Measurements from ENCODE around the gene ADAT3.
A peak's percentile ranks its signal among the peaks of the same experiment; 100 is the strongest.

The ADAT3 gene

DNA sequence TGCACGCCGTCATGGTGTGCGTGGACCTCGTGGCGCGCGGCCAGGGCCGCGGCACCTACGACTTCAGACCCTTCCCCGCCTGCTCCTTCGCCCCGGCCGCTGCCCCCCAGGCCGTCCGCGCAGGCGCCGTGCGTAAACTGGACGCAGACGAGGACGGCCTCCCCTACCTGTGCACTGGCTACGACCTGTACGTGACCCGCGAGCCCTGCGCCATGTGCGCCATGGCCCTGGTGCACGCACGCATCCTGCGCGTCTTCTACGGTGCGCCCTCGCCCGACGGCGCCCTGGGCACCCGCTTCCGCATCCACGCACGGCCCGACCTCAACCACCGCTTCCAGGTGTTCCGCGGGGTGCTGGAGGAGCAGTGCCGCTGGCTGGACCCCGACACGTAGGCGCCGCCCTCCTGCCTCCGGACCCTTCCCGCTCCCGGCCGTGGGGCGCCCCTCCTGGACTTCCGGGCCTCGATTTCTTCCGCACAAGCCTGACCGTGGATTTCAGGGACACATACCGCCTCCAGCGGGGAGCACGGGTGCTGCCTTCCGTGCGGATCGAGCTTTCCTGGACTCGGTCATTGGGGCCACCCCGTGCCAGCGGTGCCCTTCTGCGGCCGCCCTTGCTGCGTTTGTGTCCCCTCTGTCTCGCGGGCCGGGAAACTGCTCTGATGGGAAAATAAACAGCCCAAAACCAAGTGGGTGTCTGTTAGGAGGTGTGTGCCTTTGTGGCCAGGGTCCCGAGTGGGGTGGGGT, 7.7 kb downstream of the ADAT3 start:
- no peak for DNase-seq (ENCODE audit: low read depth in 2 of 2)

GRCh38 chr19:1913781-1914577, 8.8 kb downstream of the ADAT3 start:
- DNase-seq (ENCODE audit: low read depth in 2 of 2): no peak

- DNase-seq (ENCODE audit: low read depth in 2 of 2): no peak
These were observed 9.7 kb downstream of the ADAT3 start for GRCh38 chr19:1914826-1915341.

DNA sequence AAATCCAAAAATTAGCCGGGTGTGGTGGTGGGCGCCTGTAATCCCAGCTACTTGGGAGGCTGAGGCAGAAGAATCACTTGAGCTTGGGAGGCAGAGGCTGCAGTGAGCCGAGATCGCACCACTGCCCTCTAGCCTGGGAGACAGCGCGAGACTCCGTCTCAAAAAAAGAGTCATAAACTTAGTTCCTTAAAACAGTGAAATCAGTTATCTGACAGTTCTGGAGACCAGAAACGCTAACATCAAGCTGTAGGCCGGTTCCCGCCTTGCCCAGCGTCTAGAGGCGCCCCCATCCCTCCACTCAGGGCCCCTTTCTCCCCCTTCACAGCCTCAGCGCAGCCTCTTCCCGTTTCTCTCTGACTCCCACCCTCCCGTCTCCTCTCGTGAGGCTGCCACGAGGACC, 11.9 kb downstream of the ADAT3 start:
- DNase-seq (ENCODE audit: low read depth in 2 of 2): no peak

GRCh38 chr19:1917926-1918325, 12.7 kb downstream of the ADAT3 start:
- DNase-seq (ENCODE audit: low read depth in 2 of 2): no peak

- DNase-seq (ENCODE audit: low read depth in 2 of 2): no peak
These were observed 13.8 kb downstream of the ADAT3 start for GRCh38 chr19:1918975-1919374.

DNA sequence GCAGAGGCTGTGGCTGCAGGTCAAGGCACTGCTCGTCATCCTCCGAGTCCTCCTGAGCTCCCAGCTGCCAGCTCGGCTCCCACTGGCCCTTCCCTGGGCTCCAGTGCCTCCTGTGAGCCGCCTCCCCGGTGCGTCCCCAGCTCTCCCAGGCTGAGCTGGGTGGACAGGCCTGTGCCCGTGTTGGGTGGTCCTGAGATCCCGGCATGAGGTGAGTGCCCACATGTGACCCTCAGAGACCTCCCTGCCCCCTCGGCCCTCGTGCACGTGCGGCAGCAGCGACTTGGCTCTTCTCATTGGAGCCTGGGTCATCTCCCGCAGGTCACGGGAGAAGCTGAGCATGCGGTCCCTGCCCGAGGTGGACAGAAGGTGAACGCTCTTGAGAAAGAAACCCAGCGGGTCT, 15.4 kb downstream of the ADAT3 start:
- no peak for DNase-seq (ENCODE audit: low read depth in 2 of 2)

DNA sequence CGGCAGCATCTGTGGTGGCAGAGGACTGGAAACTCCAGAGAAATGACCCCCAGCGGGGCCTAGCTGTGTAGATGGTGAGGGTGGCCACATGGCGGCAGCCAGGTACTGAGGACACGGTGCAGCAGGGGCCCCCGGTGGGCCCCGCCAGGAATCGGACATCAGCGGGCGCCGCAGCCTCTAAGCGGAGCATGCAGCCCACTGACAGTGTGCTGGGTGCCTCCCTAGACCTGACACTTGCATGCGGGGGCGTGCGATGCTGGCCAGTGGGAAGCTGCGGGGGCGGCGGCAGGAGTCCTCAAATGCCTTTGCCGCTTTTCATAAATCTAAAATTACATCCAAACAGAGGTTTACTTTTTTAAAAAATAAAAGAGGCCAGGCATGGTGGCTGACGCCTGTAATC, 16.1 kb downstream of the ADAT3 start:
- no peak for DNase-seq (ENCODE audit: low read depth in 2 of 2)

DNA sequence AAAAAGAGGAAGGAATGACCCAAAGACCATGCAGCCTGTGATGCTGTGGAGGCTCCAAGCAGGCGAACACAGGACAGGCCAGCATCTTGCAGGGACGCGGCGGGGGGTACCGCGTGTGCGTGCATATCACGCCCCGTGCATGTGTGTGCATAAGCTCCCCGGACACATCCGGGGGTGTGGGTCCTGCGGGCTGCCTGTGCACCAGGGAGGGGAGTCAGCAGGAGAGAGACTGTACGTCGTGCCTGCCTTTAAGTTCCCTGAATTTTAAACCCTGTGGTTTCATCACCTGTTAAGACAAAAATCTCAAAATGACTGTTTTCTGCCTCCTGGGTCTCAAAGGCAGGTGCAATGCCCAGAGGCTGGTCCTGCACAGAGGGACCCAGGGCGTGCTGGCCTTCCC, 16.6 kb downstream of the ADAT3 start:
- DNase-seq (ENCODE audit: low read depth in 2 of 2): no peak

GRCh38 chr19:1922803-1923202, 17.6 kb downstream of the ADAT3 start:
- no peak for DNase-seq (ENCODE audit: low read depth in 2 of 2)

DNA sequence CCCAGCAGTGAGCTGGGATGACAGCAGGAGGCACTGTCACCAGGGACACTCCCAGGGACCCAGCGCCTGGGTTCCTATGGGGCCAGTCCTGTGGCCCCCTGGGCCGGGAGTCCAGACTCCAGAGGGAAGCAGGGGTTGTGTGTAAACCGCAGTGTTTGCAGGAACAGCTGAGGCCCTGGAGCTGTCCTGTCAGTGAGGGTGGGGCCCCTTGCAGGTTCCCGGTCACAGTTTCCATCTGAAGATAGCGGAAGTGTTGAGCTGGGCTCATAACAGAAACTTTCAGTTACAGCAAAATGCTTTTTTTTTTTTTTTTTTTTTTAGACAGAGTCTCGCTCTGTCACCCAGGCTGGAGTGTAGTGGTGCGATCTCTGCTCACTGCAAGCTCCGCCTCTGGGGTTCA, 18.1 kb downstream of the ADAT3 start:
- DNase-seq (ENCODE audit: low read depth in 2 of 2): no peak

DNA sequence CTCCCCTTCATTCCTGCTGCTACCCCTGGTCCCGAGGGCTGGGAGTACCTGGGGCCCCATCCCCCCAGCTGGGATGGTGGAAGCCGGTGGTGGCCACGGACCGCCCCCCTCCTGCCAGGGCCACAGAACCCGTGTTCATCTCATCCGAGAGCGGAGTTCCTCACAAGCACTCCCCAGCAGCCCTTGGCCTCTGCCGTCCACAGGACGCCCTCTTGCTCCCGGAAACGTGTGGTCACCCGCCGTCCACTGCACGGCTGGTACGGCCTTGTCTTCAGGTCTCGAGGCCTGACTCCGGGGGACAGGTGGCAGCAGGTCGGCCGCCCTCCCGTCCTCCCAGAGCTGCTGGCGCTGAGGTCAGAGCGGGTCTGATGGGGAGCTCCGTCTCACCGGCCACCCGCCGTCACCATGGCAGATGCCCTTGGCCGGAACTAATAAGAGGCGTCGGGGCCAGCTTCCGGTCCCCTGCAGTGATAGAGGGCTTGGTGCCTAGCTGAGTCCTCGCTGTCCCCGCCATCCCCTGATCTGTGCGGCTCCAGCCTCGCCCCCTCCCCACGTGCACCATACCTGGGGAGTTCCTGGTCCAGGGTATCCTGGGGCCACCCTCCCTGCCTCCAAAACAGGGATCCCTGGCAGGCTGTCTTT, 19.2 kb downstream of the ADAT3 start:
- DNase-seq (ENCODE audit: low read depth in 2 of 2): no peak

DNA sequence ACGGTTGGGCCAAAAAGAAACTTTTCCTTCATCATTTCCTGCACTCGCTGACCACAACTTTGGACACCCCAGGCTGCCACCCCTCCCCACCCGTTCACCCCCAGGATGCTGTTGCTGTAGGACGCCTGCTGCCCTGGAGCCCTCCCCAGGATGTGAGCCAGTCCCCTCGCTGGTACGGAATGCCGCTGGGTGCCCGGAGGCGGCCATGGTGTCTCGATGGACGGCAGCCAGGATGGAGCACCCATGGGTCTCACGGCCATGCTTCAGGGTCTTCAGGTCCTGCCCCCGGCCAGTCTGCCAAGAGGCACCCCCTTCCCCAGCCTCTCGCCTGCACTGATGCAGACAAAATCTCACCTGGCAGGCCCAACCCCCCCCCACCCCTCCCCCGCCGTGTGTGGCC, 20.3 kb downstream of the ADAT3 start:
- DNase-seq (ENCODE audit: low read depth in 2 of 2): no peak

GRCh38 chr19:1929021-1929742, 24.0 kb downstream of the ADAT3 start:
- DNase-seq (ENCODE audit: low read depth in 2 of 2): peak; percentile 77 to 88

DNA sequence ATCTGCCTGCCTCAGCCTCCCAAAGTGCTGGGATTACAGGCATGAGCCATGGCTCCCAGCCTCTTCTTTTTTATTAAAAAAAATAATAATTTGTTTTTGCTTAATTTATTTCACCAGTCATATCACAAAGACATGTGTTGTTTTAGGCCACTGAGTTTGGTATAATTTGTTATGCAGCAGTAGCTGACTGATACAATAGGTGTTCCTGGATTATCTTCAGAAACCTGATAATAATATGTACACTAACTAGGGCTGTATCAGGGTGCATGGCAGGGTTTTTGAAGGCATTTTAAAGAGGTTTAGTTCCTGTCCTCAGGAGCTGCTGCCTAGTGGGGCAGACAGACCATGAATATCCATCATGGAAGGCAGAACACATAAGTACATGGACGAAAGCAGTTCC, 26.2 kb downstream of the ADAT3 start:
- no peak for DNase-seq (ENCODE audit: low read depth in 2 of 2)

- no peak for DNase-seq (ENCODE audit: low read depth in 2 of 2)
These were observed 27.2 kb downstream of the ADAT3 start for GRCh38 chr19:1932395-1932794.

DNA sequence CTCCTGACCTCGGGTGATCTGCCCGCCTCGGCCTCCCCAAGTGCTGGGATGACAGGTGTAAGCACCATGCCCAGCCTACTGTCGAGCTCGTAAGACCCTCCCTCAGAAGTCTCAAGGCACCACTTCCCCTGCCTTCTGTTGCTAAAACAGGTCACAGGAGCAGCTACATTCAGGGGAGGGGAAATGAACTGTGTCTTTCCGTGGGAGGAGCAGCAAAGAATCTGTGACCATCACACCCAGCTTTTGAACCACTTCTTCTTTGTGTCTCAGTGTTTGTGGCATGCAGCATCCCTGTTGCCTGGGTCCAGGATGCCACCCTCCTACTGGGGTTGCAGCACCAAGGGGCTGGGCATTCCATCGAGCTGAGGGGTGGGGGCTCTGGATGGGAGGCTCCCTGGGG, 28.0 kb downstream of the ADAT3 start:
- DNase-seq (ENCODE audit: low read depth in 2 of 2): no peak

DNA sequence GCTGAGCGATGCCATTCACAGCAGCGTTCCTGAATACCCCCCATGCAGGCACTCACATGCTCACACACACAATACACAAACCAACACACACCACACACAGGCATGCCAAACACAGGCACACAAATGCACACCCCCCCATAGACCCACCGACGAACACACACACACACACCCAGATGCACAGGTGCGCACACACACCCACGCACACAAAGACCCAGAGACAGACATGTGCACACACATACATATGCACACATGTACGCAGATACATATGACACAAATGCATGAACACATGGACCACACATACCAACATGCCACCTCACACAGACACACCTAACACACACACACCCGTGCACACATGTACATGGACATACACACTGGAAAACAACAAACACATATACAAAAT, 28.7 kb downstream of the ADAT3 start:
- no peak for DNase-seq (ENCODE audit: low read depth in 2 of 2)

- DNase-seq (ENCODE audit: low read depth in 2 of 2): no peak
These were observed 30.4 kb downstream of the ADAT3 start for GRCh38 chr19:1935484-1936208.

GRCh38 chr19:1936430-1936829, 31.2 kb downstream of the ADAT3 start:
- DNase-seq (ENCODE audit: low read depth in 2 of 2): no peak

DNA sequence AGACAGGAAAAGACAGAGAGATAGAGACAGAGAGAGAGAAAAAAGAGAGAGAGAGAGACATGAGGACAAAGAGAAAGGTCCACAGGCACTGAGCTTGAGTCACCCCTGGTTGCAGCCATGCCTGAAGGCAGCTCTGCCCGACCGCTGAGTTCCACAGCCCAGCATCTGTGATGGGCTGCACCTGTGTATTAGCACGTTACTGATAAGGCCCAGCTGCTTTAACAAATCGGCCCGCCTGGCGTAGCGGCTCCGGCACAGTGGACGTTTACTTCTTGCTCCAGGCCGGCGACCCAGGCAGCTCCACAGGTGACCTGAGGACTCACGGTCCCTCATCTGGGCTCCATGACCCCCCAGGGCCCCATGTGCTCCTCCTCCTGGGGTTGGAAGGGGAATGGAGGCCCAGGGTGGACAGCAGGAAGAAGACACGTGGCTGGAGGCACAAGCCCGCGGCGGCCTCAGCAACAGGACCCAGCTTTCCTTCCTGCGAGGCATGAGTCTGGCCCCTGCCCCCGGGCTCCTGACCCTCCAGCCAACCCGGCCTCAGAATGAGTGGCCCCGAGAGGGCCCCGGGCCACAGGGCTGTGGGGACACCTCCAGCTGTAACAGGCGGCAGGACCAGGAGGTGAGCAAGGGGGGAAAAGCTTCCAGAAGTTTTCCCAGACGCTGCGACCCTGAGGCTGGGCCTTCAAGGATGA, 31.9 kb downstream of the ADAT3 start:
- no peak for DNase-seq (ENCODE audit: low read depth in 2 of 2)
